Activated CD4-positive, CD25-positive, alpha-beta regulatory T cell treated with anti-CD3 and anti-CD28 coated beads, Interleukin-2, amount 50 U/mL, for 24 hours (primary cell): ENCODE measurements around the gene ABCF3.

Source experiments
- ATAC-seq, 2 donors: fragments of 150-1000 bp; cut with Tn5 transposase; one replicate each; pipeline ENCODE4 v1.10.0; 2021; ENCODE audit warnings: mild to moderate bottlenecking in 1 of 2, moderate library complexity in 1 of 2

The ABCF3 gene

DNA sequence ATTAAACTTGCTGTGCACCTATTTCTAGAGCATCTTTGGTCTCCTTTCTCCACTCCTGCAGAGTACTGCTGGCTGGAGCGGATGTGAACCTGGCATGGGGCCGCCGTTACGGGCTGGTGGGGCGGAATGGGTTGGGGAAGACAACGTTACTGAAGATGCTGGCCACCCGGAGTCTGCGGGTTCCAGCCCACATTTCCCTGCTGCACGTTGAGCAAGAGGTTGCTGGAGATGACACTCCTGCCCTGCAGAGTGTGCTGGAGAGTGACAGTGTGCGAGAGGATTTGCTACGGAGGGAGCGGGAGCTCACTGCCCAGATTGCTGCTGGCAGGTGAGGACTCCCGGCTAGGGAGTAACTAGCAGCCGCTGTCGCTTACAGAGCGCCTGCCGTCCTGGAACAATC, 2.1 kb downstream of the ABCF3 start:
- no peak for ATAC-seq

DNA sequence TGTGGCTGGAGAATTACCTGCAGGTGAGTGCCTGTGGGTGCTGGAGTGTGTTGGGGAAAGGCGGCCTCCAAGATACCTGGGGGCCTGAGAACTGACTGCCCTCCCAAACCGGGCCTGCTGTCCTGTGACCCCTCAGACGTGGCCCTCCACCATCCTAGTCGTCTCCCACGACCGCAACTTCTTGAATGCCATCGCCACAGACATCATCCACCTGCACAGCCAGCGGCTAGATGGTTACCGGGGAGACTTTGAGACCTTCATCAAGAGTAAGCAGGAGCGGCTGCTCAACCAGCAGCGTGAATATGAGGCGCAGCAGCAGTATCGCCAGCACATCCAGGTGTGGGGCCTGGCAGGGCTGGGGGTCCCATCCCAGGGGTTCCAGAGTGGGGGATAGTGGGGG, 3.4 kb downstream of the ABCF3 start:
- no peak for ATAC-seq

- no peak for ATAC-seq
These were observed 6.9 kb downstream of the ABCF3 start for GRCh38 chr3:184192889-184193288.

DNA sequence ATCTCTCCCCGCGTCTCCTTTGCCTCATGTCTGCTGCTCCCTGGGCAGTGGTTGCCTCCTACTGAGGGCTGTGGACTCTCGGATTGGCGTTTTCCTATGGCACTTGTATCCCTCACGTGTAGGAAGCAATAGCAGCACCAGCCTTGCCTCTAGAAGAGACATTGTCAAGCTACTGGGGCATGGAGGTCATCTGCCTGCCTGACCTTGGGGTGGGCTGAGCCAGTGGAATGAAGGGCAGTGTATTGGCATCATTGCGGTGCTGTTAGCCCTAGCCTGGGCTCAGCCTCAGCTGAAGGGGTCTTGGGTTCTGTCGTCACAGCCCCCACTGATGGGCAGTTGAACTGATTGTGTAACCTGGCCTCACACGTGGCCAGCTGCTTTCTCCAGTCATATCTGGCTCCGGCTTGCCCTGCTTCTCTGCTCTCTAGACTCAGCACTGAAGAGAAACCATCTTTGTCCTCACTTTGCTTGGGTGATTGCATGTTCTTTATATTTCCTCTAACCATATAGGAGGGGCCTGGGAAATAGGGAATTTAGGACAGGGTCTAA, 8.1 kb downstream of the ABCF3 start:
- ATAC-seq: no peak

GRCh38 chr3:184196536-184196935, 10.5 kb downstream of the ABCF3 start:
- no peak for ATAC-seq

GRCh38 chr3:184198509-184198908, 12.5 kb downstream of the ABCF3 start:
- ATAC-seq: no peak

- no peak for ATAC-seq
These were observed 14.8 kb downstream of the ABCF3 start for GRCh38 chr3:184200825-184201224.

GRCh38 chr3:184203526-184203925, 17.5 kb downstream of the ABCF3 start:
- ATAC-seq: no peak

DNA sequence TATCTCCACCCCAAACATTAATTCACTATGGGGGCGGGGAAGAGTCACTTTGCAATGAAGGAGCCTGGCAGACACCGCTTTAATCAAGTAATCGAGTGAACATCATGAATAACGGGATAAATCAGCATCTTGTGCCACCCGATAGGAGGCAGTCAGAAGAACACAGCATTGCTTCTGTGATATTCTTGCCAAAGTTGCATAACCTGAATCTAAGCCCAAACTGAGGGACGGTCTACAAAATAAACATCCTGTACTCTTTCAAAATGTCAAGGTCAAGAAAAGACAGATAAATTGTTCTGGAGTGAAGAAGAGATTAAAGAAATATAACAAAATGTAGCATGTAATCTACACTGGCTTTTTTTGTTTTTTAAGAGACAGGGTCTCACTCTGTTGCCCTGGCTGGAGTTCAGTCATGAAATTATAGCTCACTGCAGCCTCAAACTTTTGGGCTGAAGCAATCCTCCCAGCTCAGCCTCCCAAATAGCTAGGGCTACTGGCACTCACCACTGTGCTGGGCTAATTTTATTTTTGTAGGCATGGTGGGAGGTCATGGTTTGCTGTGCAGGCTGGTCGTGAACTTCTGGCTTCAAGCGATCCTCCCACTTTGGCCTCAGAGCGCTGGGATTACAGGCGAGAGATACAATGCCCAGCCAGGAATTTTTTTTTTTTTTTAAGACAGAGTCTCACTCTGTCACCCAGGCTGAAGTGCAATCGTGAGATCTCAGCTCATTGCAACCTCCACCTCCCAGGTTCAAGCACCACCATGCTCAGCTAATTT, 23.3 kb downstream of the ABCF3 start:
- ATAC-seq: no peak

- no peak for ATAC-seq
These were observed 25.3 kb downstream of the ABCF3 start for GRCh38 chr3:184211297-184211696.

DNA sequence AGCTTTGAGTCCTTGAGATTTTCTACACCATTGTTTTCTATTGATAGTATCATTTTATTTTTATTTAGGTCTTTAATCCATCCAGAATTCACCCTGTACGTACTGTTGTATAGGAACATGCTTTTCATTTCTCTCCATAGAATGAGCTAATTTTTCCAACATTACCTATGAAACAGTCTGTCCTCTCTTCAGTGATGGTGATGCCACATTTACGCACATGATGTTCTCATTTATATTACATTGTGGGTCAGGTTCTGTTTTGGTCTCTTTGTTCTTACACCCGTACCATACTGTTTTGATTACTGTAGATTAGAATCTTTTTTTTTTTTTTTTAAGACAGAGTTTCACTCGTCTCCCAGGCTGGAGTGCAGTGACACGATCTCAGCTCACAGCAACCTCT, 25.7 kb downstream of the ABCF3 start:
- no peak for ATAC-seq

DNA sequence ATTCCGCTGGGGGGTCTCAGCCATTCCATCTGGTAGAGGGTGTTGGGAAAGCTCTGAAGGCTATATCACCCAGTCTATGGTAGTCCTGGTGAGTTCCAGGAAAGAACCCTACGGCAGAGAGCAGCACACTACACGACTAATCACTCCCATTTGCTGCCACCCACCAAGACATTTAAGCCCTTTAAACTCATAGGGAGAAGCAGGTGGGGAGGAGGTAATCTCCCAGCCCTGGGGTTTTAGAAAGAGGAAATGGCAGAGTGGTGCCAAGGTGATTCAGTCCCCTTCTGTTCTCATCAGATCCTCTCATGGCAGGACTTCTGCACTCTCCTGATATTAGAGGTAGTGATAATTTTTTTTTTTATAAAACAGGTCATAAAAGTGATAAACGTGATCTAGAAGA, 32.8 kb downstream of the ABCF3 start:
- no peak for ATAC-seq

GRCh38 chr3:184222521-184222920, 36.5 kb downstream of the ABCF3 start:
- no peak for ATAC-seq

DNA sequence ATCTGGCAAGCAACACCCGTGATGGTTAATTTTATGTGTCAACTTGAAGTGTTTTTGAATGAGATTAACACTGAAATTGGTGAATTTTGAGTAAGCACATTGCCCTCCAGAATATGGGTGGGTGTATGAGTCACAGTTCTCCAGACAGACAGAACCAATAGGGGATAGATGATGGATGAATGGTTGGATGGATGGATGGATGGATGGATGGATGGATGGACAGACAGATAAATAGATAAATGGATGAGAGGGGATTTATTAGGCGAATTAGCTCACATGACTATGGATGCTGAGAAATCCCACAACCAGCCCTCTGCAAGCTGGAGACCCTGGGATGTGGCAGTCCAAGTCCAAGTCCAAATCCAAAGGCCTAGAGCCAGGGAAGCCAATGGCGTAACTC, 37.9 kb downstream of the ABCF3 start:
- ATAC-seq: no peak

DNA sequence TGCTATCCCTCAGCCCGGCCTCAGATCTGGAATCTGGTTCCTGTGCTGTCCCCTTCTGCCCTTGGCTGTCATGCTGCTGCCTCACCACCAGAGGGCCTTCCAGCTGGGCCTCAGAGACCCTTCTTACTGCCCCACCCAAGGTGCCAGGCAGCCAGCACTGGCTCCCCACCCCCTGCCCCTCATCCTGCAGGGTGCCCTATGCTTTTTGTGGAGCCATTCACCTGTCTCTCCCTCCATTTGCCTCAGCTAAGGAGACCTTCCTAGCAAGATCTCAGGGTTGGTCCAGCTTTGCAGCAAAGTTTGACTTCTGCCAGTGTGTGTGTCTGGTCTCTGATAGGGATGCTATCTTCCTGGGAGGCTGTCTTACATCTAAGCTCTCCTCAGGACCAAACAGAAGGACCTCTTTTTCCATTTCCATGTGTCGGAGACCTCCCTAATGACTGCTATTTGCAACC, 41.5 kb downstream of the ABCF3 start:
- peak; percentile 25 to 26 for ATAC-seq

- ATAC-seq: no peak
These were observed 42.6 kb downstream of the ABCF3 start for GRCh38 chr3:184228376-184229137.

DNA sequence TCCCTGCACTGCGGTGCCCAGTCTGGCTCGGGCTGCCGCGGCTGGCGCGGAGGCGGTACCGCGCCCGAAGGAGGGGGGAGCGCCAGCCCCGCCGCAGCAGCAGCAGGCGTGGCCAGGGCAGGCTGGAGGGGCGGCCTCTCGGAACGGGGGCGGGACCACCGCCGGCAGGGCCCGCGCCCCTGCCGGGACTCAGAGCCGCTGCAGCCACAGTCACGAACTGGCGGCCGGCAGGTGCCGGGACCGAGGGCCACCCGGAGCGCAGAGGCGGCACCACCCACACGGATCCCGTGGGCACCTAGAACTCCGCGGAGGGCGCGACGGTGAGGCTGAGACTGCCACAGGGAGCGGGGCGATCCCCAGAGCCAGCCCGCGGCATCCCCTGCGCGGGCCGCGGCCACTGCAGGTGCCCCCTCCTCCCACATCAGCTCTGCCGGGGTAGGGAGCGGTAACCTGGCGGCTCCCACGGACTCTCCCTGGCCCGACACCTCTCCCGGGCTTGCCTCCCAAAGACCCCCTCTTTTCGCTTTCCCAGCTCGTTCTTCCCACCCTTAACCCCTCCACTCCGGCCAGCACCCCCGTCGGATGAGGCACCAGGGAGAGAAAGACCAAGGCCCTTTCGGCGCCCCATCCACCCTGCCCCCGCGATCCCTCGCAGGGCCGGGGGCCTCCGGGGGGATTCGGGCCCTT, 43.5 kb downstream of the ABCF3 start, which contains the start of gene VWA5B2:
Gene VWA5B2 (plus strand): TSS at position 192 of the 687 bp plus-strand sequence. CDS start 944 bp downstream, outside the sequence.
- peak; percentile 93 to 95 for ATAC-seq

- ATAC-seq: no peak
These were observed 44.1 kb downstream of the ABCF3 start for GRCh38 chr3:184230081-184230602.

GRCh38 chr3:184230603-184231528, 44.9 kb downstream of the ABCF3 start:
- ATAC-seq: no peak

DNA sequence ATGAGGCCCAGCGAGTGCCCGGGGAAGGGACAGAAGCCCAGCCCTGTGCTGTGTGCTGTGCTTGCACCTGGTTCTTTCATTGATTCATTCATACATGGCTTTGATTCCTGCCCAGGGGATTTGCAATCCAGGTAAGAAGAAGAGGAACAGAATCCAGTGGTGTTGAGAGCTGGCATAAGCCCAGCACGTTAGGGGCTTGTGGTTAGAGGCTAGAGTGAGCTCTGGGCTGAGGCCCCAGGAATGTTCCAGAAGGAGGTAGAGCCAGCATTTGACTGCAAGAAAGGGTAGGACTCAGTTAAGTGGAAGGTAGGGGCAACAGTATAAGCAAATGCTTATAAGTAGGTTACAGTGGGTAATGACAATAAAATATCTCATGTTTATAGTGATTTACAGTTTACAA, 45.7 kb downstream of the ABCF3 start:
- ATAC-seq: no peak

DNA sequence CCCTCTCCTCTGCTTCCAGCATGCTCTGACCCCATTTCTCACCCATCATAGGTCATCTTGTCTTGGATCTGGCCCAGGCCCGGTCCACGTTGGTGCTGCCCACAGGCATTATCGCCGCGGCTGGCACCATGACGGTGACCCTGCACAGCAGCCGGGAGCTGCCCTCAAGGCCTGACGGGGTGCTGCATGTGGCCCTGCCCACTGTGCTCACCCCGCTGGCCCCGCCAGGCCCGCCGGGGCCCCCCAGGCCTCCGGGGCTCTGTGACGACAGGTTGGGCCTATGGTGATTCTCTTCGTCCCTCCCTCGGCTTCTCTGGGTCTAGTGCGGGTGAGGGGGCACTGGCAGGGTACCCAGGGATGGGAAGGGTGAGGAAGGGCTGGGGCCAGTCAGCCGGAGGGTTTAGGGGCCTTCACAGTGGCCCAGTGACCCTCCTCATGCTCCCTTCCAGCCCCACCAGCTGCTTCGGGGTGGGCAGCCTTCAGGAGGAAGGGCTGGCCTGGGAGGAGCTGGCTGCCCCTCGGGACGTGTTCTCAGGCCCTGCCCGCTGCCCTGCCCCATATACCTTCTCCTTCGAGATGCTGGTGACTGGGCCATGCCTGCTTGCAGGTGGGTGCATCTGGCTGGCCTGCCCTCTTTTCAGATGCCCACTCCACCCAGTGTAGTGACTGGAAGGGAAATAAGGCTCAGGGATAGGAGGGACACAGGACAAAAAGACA, 47.3 kb downstream of the ABCF3 start:
- no peak for ATAC-seq
